ENCODE measurements around the gene MMP27. TPM values are rescaled to one million over a fixed set of nuclear protein-coding genes. Genes with fewer than 3 reads are reported as not detected.

The MMP27 gene
- total RNA-seq, 1 donor from 2014 or later = not detected

DNA sequence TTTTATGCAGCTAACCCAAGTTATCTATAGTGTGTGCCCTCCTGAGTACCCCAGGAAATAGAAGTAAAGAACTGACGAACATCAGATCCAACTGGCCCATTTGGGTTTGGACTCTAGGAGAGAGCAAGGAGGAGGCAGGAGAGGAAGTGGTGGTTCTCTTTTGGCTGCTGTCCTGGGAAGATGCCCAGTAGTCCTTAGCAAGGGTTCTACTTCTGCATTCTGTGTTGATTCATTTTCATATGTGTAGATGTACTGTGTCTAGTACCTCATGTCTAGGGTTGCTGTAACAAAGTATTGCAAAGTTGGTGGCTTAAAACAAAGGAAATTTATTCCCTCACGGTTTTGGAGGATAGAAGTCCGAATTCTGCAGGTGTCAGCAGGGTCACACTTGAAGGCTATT, 6.6 kb upstream of the MMP27 start:
- Mint-ChIP-seq H3K4me1 (ENCODE audit: low read depth, unreplicated experiment) (no peaks in the 10 kb centered on the region), H3K36me3 (ENCODE audit: unreplicated experiment) (no peaks in the 10 kb centered on the region), H3K27me3 (ENCODE audit: unreplicated experiment) (no peaks in the 10 kb centered on the region), H3K9me3 (ENCODE audit: unreplicated experiment) (no peaks in the 10 kb centered on the region), H3K4me3 (ENCODE audit: unreplicated experiment) (no peak overlapping the region), H3K27ac (ENCODE audit: unreplicated experiment) (no peak overlapping the region)
- no peak for DNase-seq
- TF ChIP-seq, protein P1, sequence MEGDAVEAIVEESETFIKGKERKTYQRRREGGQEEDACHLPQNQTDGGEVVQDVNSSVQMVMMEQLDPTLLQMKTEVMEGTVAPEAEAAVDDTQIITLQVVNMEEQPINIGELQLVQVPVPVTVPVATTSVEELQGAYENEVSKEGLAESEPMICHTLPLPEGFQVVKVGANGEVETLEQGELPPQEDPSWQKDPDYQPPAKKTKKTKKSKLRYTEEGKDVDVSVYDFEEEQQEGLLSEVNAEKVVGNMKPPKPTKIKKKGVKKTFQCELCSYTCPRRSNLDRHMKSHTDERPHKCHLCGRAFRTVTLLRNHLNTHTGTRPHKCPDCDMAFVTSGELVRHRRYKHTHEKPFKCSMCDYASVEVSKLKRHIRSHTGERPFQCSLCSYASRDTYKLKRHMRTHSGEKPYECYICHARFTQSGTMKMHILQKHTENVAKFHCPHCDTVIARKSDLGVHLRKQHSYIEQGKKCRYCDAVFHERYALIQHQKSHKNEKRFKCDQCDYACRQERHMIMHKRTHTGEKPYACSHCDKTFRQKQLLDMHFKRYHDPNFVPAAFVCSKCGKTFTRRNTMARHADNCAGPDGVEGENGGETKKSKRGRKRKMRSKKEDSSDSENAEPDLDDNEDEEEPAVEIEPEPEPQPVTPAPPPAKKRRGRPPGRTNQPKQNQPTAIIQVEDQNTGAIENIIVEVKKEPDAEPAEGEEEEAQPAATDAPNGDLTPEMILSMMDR (IDR thresholded peaks at IDR 0.05; ENCODE audit: partially characterized antibody, unreplicated experiment) = no peak

DNA sequence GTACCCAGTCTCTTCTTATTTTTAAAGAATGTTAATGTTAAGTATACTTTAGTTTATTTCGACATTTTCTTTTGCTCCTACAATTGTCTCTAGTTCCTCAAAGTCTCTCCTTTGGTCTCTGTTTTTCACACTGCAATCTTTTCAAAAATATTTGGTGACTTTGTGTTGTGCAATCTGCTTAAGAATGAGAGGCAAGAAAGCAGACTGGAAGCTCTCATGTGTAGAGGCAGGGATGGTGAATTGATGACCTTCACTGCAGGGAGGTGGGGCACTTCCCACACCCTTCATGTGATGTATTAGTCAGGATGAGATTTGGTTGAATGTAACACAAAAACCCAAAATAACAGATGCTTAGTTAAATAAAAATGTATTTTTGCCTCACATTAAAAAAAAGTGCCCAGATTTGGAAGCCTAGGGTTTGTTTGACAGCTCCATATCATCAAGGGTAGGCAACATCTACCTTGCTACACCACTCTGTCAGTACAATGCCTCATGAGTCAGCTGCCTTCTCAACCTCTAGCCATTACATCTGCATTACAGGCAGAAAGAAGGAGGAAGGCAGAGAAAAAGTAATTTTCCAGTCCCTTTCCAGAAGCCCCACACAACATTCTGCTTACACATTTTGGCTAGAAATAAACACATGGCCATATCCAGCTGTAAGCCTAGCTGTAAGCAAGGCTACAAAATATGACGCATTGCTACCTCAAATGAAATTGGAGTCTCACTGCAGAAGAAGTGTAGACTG, 3.8 kb upstream of the MMP27 start:
- Mint-ChIP-seq H3K27ac (ENCODE audit: unreplicated experiment) (no peak overlapping the region), H3K36me3 (ENCODE audit: unreplicated experiment) (no peaks in the 10 kb centered on the region), H3K4me1 (ENCODE audit: low read depth, unreplicated experiment) (no peaks in the 10 kb centered on the region), H3K4me3 (ENCODE audit: unreplicated experiment) (no peak overlapping the region), H3K27me3 (ENCODE audit: unreplicated experiment) (no peaks in the 10 kb centered on the region), H3K9me3 (ENCODE audit: unreplicated experiment) (no peaks in the 10 kb centered on the region)
- TF ChIP-seq, protein P1 (IDR thresholded peaks at IDR 0.05; ENCODE audit: partially characterized antibody, unreplicated experiment) = no peak
- no peak for DNase-seq

DNA sequence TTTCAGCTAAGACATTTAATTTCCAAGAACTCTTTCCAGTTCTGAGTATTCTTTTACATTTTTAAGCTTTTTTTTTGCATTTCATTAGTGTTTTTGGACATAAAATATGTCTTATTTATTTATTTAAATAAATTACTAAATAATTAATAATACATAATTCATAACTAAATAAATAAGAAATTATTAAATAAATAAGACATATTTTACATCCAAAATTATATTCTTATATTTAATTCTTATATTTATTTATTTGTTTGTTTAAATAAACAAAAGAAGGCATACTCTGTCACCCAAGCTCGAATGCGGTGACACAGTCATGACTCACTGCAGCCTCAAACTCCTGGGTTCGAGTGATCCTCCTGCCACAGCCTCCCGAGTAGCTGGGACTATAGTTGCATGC, 3.1 kb upstream of the MMP27 start:
- H3K27ac Mint-ChIP-seq (ENCODE audit: unreplicated experiment) = no peak overlapping the region
- DNase-seq = no peak
- H3K36me3 Mint-ChIP-seq (ENCODE audit: unreplicated experiment) = no peaks in the 10 kb centered on the region
- H3K4me3 Mint-ChIP-seq (ENCODE audit: unreplicated experiment) = no peak overlapping the region
- no peaks in the 10 kb centered on the region for H3K9me3 Mint-ChIP-seq (ENCODE audit: unreplicated experiment)
- TF ChIP-seq, protein P1 (IDR thresholded peaks at IDR 0.05; ENCODE audit: partially characterized antibody, unreplicated experiment) = no peak
- no peaks in the 10 kb centered on the region for H3K27me3 Mint-ChIP-seq (ENCODE audit: unreplicated experiment)
- no peaks in the 10 kb centered on the region for H3K4me1 Mint-ChIP-seq (ENCODE audit: low read depth, unreplicated experiment)

DNA sequence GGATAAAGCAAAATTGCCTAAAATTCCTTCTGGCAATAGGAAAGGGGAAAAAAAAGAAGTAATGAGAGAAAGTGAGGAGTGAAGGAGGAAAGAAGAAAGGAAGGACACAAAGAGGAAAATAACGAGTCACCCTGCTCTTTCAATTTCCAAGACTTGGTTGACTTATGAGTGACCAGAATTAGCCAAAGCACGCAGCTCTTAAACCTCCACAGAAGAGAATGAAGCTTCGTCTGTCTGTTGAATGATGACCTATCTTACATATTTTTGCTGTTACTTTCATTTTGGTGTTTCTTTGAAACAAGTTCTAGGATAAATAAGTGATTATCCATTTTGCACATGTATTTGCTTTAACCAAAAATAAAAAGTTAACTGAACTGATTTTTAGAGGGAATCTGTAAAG, 728 bp downstream of the MMP27 start:
- no peak overlapping the region for H3K27ac Mint-ChIP-seq (ENCODE audit: unreplicated experiment)
- H3K36me3 Mint-ChIP-seq (ENCODE audit: unreplicated experiment) = no peaks in the 10 kb centered on the region
- H3K4me3 Mint-ChIP-seq (ENCODE audit: unreplicated experiment) = no peak overlapping the region
- TF ChIP-seq, protein P1 (IDR thresholded peaks at IDR 0.05; ENCODE audit: partially characterized antibody, unreplicated experiment) = no peak
- no peak for DNase-seq
- no peaks in the 10 kb centered on the region for H3K27me3 Mint-ChIP-seq (ENCODE audit: unreplicated experiment)
- no peaks in the 10 kb centered on the region for H3K4me1 Mint-ChIP-seq (ENCODE audit: low read depth, unreplicated experiment)
- H3K9me3 Mint-ChIP-seq (ENCODE audit: unreplicated experiment) = no peaks in the 10 kb centered on the region

DNA sequence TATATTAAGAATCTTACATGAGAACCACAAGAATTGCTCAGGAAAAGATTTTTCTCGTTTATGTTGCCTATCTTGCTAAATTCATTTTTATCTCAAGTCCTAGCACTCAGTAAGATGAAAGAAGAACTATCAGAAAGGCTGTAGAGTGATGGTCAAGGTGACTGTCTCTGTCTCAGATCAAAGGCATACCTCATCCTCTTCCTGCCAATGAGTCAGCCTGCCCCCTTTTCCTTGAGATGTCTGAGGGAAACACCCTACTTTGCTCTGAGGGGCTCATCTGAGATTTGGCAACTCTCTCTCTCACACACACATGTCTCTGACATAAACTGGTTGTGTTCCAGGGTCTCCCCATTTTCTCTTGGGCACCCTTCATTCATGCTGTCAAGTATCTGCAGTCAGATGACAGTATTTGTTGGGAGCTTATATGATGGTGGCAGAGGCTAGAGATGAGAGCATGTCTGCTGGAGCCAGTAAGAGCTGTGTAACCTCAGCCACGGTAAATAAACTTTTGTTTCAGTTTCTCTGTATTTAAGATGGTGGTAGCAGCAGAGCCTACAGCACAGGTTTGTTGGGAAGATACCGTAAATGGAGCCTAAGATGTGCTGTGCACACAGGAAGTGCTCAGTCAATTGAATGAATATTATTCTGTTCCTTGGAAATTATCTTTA, 1.6 kb downstream of the MMP27 start:
- H3K4me1 Mint-ChIP-seq (ENCODE audit: low read depth, unreplicated experiment) = no peaks in the 10 kb centered on the region
- no peaks in the 10 kb centered on the region for H3K36me3 Mint-ChIP-seq (ENCODE audit: unreplicated experiment)
- H3K4me3 Mint-ChIP-seq (ENCODE audit: unreplicated experiment) = no peak overlapping the region
- H3K9me3 Mint-ChIP-seq (ENCODE audit: unreplicated experiment) = no peaks in the 10 kb centered on the region
- TF ChIP-seq, protein P1 (IDR thresholded peaks at IDR 0.05; ENCODE audit: partially characterized antibody, unreplicated experiment) = no peak
- DNase-seq = no peak
- no peaks in the 10 kb centered on the region for H3K27me3 Mint-ChIP-seq (ENCODE audit: unreplicated experiment)
- H3K27ac Mint-ChIP-seq (ENCODE audit: unreplicated experiment) = no peak overlapping the region
